NT2/D1 (cell line): ENCODE results near the gene QPRT.
A peak's percentile ranks its signal among the peaks of the same experiment; 100 is the strongest.
"Not testable (repeated sequence)": the region's sequence is repeated elsewhere in the genome, so short reads cannot be mapped to it uniquely, and the experiment has no call there.

Experiments used
- DNase-seq: peaks from one replicate; pipeline ENCODE4 v3.0.0-alpha.2; 2011; ENCODE audit warnings: low read depth, low spot score
- H3K27me3 ChIP-seq: 2 replicates; pipeline ENCODE4 v1.6.0; 2011; ENCODE audit warnings: mild to moderate bottlenecking; ENCODE audit not compliant: insufficient read length, insufficient read depth
- H3K36me3 ChIP-seq: 2 replicates; pipeline ENCODE4 v1.6.1; 2011; ENCODE audit warnings: mild to moderate bottlenecking, low read length, mixed read lengths; ENCODE audit not compliant: insufficient read depth, insufficient read length
- H3K4me1 ChIP-seq: 2 replicates; pipeline ENCODE4 v1.5.1; 2011; ENCODE audit not compliant: insufficient read depth, insufficient read length
- H3K4me3 ChIP-seq: 2 replicates; pipeline ENCODE4 v1.5.1; 2011; ENCODE audit warnings: low read depth; ENCODE audit not compliant: insufficient read length
- H3K9ac ChIP-seq: 2 replicates; pipeline ENCODE4 v1.6.0; 2011; ENCODE audit warnings: low read depth; ENCODE audit not compliant: insufficient read length
- H3K9me3 ChIP-seq: 2 replicates; pipeline ENCODE4 v1.5.1; 2011; ENCODE audit warnings: mild to moderate bottlenecking, low read length; ENCODE audit not compliant: insufficient read depth
- SUZ12 ChIP-seq: IDR thresholded peaks from 2 replicates; pipeline ENCODE4 v1.6.1; 2011; ENCODE audit not compliant: insufficient read length, insufficient read depth; ENCODE audit errors: extremely low read depth
- YY1 ChIP-seq: IDR thresholded peaks from 2 replicates; pipeline ENCODE4 v1.6.1; 2011; ENCODE audit not compliant: insufficient read length, insufficient read depth
- ZNF274 ChIP-seq: IDR thresholded peaks from 2 replicates; pipeline ENCODE4 v1.6.1; 2011; ENCODE audit warnings: mild to moderate bottlenecking, low read depth, low read length

QPRT gene

GRCh38 chr16:29663807-29664090 lies 15.2 kb upstream of the QPRT start:
- Histone ChIP-seq H3K4me1 (peaks cover 13% of the 10 kb centered on the region), H3K9ac (no peak overlapping the region)

GRCh38 chr16:29664091-29664921 lies 14.7 kb upstream of the QPRT start:
- Histone ChIP-seq H3K9ac (no peak overlapping the region), H3K4me1 (peaks cover 13% of the 10 kb centered on the region), H3K9me3 (no peaks in the 10 kb centered on the region), H3K4me3 (no peak overlapping the region), H3K36me3 (no peaks in the 10 kb centered on the region), H3K27me3 (no peaks in the 10 kb centered on the region)
- TF ChIP-seq SUZ12 = no peak
- TF ChIP-seq ZNF274 = no peak
- no peak for TF ChIP-seq YY1
- no peak for DNase-seq

More at GRCh38 chr16:29663807-29664090, 15.2 kb upstream of the QPRT start:
- TF ChIP-seq SUZ12 = no peak
- TF ChIP-seq YY1 = no peak
- TF ChIP-seq ZNF274 = no peak
- Histone ChIP-seq H3K9me3 (no peaks in the 10 kb centered on the region), H3K36me3 (no peaks in the 10 kb centered on the region), H3K27me3 (no peaks in the 10 kb centered on the region), H3K4me3 (no peak overlapping the region)
- no peak for DNase-seq

- H3K27me3 ChIP-seq = no peaks in the 10 kb centered on the region
- no peaks in the 10 kb centered on the region for H3K9me3 ChIP-seq
- DNase-seq = no peak
- peaks cover 13% of the 10 kb centered on the region for H3K4me1 ChIP-seq
- peak overlapping the region; percentile 33 for H3K9ac ChIP-seq
- TF ChIP-seq ZNF274 (no peak), YY1 (no peak), SUZ12 (no peak)
- no peaks in the 10 kb centered on the region for H3K36me3 ChIP-seq
- no peak overlapping the region for H3K4me3 ChIP-seq
Observed at GRCh38 chr16:29665294-29666077, 13.5 kb upstream of the QPRT start.

- H3K9ac ChIP-seq = peak overlapping the region; percentile 61
- H3K36me3 ChIP-seq, H3K9me3 ChIP-seq, H3K27me3 ChIP-seq, DNase-seq: not testable (repeated sequence)
- H3K4me3 ChIP-seq = peak overlapping the region; percentile 35
- peaks cover 13% of the 10 kb centered on the region for H3K4me1 ChIP-seq
Observed at GRCh38 chr16:29667322-29667610, 11.7 kb upstream of the QPRT start.

- Histone ChIP-seq H3K36me3 (no peaks in the 10 kb centered on the region), H3K4me3 (no peak overlapping the region)
Observed at GRCh38 chr16:29667755-29668154, 11.2 kb upstream of the QPRT start.

GRCh38 chr16:29668267-29668666 lies 10.7 kb upstream of the QPRT start:
- H3K27me3 ChIP-seq = no peaks in the 10 kb centered on the region
- H3K9ac ChIP-seq = no peak overlapping the region
- H3K4me3 ChIP-seq = no peak overlapping the region
- DNase-seq = no peak
- TF ChIP-seq SUZ12 (no peak), YY1 (no peak), ZNF274 (no peak)
- no peaks in the 10 kb centered on the region for H3K36me3 ChIP-seq
- no peaks in the 10 kb centered on the region for H3K9me3 ChIP-seq
- H3K4me1 ChIP-seq = peaks cover 9% of the 10 kb centered on the region

More at GRCh38 chr16:29667755-29668154, 11.2 kb upstream of the QPRT start:
- no peaks in the 10 kb centered on the region for H3K27me3 ChIP-seq
- H3K9me3 ChIP-seq = no peaks in the 10 kb centered on the region
- TF ChIP-seq YY1 (no peak), ZNF274 (no peak), SUZ12 (no peak)
- peaks cover 10% of the 10 kb centered on the region for H3K4me1 ChIP-seq
- no peak overlapping the region for H3K9ac ChIP-seq
- no peak for DNase-seq

GRCh38 chr16:29673501-29673900 lies 5.5 kb upstream of the QPRT start:
- no peak overlapping the region for H3K4me3 ChIP-seq
- H3K9ac ChIP-seq = no peak overlapping the region
- H3K4me1 ChIP-seq = peaks cover 5% of the 10 kb centered on the region
- no peak for DNase-seq
- no peak for TF ChIP-seq ZNF274
- H3K36me3 ChIP-seq = no peaks in the 10 kb centered on the region
- no peaks in the 10 kb centered on the region for H3K27me3 ChIP-seq
- H3K9me3 ChIP-seq = no peaks in the 10 kb centered on the region

- H3K4me3 ChIP-seq = no peak overlapping the region
- peak overlapping the region; percentile 32 for H3K9ac ChIP-seq
- DNase-seq = no peak
- H3K36me3 ChIP-seq = no peaks in the 10 kb centered on the region
- peaks cover 7% of the 10 kb centered on the region for H3K4me1 ChIP-seq
- no peaks in the 10 kb centered on the region for H3K9me3 ChIP-seq
- no peaks in the 10 kb centered on the region for H3K27me3 ChIP-seq
- TF ChIP-seq SUZ12 (no peak), YY1 (no peak), ZNF274 (no peak)
Observed at GRCh38 chr16:29674188-29674587, 4.8 kb upstream of the QPRT start.
